Measurements from ENCODE around the gene GUCY1A1. TPM values are rescaled to one million over a fixed set of nuclear protein-coding genes. Genes with fewer than 3 reads are reported as not detected.

Gene GUCY1A1
- total RNA-seq, 1 donor from 2014 or later, result not detected

DNA sequence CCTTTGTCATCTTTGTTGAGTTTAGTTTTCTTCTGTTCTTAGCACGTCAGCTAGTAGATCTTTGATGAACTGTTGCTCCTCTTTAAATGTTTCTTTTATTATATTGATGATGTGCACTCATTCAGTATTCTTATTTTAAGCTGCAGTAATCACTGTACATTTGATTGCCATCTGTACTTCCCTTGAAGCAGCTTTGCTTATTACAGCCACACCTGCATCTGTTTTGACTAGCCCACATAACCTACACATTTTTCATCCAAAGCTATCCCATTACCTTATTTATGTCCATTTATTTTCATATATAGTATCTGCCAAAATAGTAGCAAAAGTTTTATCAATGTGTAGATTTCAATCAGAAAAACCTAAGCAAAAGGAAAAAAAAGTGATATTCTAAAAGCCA lies 68.3 kb downstream of the GUCY1A1 start:
- intact Hi-C loops (cut with micrococcal nuclease), result no loop called here

DNA sequence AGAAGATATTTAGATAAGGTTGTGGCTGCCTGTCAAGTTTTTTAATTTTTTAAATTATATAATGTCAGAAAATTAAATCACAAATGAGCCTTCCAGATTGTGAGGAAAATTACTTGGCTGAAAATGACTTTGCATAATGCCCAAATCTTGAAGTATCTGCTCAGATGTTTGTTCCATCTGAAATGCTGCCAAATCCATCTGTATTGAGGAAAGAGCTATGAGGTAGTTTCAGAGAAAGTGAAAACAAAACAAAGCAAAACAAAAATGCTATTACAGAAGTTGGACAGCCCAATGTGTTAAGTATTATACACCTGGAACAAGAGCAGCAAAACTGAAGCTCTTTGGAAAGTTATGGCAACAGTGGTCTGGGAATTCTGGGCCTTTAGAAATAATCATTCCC lies 68.8 kb downstream of the GUCY1A1 start:
- intact Hi-C loops (cut with micrococcal nuclease), result no loop called here

DNA sequence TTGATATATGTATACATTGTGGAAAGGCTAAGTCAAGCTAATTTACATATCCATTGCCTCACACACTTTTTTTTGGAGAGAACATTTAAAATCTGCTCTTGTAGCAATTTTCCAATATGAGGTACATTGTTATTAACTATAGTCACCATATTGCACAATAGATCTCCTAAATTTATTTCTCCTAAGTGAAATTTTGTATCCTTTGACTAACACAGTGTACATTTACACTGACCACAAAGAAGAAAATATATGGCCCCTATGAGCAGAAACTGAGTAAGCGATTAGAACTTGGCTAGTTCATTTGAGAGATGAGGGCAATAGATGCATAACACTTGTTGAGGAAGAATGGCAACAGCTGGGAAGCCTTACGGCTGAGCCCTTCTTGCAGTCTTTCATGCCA lies 71.9 kb downstream of the GUCY1A1 start:
- intact Hi-C loops (cut with micrococcal nuclease), result no loop called here

DNA sequence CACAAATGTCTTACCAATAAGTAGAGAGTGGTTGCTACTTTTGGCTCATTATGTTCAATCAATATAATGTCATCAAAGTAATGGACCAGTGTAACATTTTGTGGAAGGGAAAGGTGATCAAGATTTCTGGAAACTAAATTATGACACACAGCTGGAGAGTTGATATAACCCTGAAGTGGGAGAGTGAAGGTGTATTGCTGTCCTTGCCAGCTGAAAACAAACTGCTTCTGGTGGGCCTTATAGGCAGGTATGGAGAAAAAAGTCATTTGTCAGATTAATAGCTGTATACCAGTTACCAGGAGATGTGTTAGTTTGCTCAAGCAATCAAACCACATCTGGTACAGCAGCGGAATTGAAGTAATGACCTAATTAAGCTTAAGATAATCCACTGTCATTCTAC lies 74.9 kb downstream of the GUCY1A1 start:
- intact Hi-C loops (cut with micrococcal nuclease), result no loop called here

DNA sequence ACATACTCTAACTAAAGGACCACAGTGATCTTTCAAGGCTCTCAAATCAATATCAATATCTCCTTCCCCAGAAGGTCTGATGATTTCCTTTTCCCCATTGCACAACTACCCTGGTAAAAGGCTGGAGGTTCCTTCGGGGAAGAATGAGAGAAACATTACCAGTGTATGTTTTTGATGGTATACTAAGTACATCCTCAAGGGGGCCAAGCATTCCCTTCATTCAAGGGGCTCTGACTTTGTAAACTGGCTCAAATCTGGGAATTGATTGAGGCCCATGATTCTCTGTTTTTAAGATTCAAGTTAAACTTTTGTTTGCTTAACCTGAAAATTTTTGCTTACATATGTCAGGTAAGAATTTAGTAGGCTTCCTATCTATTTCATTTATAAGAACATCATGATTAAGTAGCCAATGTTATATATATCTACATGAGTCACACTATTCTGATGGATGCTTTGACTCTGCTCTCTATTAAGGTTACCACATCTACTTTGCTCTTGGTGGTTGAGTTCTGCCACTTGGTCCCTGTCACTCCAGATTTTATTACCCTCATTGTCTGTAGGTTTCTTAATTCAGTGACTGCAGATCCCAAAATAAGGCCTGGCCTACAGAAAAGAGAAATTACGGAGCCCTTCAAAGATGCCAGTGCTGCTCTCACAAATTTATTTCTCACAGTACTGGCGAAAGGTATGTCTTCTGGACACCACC lies 75.8 kb downstream of the GUCY1A1 start:
- intact Hi-C loops (cut with micrococcal nuclease), result no loop called here

DNA sequence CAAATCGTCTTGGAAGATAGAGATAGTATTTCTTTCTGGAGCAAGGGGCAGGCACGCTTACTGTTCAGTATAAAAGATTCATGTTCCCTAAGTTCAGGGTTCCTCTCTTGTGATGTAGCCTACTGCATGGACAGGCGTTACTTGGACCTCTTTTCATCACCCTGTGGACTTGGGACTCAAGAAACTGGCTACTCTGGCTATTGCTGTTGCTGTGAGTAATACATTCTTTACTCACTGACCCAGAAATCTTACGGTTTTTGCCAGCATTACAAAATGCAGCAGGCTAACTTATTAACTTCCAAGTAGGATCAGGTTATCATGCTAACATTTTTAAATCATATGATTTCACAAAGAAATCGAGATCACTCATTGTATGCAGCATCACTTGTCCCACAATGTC lies 79.3 kb downstream of the GUCY1A1 start:
- intact Hi-C loops (cut with micrococcal nuclease), result no loop called here

DNA sequence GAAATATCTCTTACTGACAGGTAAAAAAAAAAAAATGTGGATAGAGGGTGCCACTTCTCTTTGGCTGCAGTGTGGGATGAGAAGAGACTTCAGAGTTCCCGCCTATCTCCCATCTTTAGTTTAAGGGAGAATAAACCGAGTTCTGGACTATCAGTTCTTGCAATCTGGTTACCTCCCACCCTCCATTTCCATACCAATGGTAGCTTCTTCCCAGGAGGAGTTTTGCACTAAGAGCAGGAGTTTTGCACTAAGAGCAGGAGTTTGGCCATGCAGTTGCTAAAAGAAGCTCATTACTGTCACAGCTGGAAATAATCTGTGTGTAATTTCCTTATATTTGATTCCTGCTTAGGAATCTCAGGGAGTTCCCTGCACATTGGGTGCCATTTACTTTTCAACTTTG lies 81.4 kb downstream of the GUCY1A1 start:
- intact Hi-C loops (cut with micrococcal nuclease), result no loop called here

DNA sequence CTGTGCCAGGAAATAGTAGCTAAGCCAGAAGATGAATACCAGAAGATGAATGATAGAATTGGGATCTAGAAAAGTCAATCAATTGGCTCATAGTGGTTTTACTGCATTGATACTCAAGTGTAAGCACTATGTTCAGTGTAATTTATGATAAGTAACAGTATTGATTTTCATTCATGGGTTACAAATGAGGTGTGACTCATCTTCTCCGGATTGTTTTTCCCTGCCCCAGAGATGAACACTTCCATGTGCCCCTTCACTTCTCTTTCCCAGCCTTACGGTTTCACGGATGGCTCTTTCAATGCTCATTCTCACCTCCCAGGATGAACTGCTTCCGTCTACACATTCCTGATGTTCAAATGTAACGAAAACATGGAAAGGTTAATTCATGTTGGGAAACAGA lies 82.4 kb downstream of the GUCY1A1 start:
- intact Hi-C loops (cut with micrococcal nuclease), result no loop called here

DNA sequence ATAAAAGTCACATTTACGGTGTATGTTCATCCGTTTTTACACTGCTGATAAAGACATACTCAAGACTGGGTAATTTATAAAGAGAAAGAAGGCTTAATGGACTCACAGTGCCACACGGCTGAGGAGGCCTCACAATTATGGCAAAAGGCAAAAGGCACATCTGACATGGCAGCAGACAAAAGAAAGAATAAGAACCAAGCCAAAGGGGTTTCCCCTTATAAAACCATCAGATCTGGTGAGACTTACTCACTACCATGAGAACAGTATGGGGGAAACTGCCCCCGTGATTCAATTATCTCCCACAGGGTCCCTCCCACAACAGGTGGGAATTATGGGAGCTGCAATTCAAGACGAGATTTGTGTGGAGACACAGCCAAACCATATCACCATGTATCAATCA lies 84.9 kb downstream of the GUCY1A1 start:
- intact Hi-C loops (cut with micrococcal nuclease), result no loop called here

DNA sequence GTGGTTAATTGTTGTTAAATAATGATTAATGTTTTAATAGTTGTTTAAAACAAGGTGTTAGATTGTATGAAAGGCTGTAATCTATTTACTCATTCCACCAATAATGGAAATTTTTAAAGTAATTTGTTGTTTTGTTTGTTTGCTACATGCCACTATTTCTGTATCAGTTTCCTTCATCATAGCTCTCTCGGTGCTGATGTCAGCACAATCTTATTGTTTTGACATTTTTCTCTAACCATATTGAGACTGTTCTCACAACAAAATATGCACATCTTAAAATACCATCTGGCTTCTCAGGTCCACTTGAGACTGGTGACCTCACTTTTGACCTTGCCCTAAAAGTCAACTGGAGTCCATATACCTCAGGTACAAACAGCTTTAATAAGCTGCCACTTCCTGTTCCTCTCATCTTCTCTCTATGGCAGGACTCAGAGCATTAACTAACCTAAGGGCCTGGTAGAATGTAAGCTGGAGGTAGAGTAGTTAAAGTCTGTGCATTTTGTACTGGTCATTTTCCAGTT lies 91.2 kb downstream of the GUCY1A1 start:
- intact Hi-C loops (cut with micrococcal nuclease), result loop anchor here (1.0 to 5.0 kb wide), 4 partner anchors 91 to 381 kb away; partner anchors contain the start of genes CTSO, GUCY1A1 and MAP9

DNA sequence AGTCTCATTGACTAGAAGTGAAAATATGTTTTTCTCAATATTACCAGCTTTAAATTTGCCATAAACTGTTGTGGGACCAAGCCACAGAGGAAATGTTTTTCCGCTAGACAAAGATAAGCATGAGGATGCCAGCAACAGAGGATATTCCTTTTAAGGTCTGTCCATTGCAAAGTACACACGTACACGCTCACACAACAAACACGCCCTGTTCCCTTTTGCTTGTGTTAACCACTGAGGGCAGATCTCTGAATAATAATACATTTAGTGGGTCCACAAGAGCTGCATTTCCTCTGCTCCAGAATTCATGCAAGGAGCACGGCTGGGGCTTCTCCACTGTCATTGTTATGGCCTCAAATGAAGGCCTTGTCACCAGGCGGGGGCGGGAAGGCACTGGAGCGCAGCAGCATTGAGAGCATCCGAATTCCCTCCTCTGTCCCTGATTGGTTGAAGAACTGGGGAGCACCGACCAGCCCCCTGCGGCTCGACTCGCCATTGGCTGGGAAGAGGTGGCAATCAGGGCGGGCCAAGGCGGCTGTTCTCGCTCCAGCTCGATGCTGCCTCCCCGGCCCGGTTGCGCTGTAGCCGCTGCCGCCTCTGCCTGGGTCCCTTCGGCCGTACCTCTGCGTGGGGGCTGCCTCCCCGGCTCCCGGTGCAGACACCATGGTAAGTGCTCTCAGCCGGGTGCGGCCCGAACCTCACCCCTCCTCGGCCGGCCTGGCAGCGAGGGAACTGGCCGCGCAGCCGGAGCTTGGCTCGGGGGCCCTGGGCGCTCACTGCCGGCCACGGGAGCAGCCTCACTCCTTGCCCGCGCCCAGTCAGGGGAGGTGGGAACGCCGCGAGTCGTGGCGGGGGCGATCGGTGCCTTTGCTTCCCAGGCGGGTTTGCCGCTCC lies 92.1 kb downstream of the GUCY1A1 start, which contains the start of gene GUCY1B1:
Gene GUCY1B1 (plus strand): TSS at position 541 of the 891 bp plus-strand sequence. CDS start 120 bp downstream, at position 661.
- intact Hi-C loops (cut with micrococcal nuclease), result loop anchor here (1.0 to 5.0 kb wide), 4 partner anchors 91 to 382 kb away; partner anchors contain the start of genes CTSO, GUCY1A1 and MAP9

DNA sequence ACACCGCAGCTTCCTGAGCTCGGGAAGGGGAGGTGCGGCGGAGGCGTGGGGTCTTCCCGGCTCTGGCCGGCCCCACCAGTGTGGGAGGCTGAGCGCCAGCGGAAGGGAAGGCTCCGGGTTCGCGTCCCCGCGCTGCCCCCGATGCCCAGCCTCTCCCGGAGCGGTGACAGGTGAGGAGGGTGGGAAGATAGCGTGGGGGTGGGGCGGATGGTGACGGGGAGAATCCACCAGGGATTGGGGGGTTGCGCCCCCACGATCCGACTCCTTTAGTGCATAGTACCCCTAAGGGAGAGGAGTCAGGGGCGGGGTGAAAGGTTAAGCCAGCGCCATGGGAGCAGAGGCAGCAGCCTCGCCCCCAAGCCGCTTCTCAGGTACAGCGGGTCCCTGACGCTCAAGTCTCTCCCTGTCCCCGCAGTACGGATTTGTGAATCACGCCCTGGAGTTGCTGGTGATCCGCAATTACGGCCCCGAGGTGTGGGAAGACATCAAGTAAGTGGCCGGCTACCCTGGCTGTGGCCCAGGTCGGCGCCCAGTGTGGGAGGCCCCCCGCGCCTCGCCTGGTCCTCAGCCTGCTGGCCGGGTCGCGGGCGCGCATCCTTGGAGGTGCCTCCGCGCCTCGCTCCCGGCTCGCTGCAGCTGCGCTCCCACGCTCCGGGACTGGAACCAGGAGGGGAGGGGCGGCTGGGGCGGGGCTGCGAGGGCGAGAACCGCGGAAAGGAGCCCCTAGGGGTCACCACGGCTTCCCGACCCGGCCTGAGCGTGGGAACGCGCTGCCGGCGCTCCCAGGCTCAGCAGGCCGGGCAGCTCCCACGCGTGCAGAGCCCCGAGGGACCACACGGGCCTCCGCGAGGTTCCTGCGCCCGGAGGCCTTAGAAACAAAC lies 93.0 kb downstream of the GUCY1A1 start:
- intact Hi-C loops (cut with micrococcal nuclease), result loop anchor here (2.0 to 5.0 kb wide), 3 partner anchors 92 to 383 kb away; partner anchors contain the start of genes GUCY1A1 and MAP9

DNA sequence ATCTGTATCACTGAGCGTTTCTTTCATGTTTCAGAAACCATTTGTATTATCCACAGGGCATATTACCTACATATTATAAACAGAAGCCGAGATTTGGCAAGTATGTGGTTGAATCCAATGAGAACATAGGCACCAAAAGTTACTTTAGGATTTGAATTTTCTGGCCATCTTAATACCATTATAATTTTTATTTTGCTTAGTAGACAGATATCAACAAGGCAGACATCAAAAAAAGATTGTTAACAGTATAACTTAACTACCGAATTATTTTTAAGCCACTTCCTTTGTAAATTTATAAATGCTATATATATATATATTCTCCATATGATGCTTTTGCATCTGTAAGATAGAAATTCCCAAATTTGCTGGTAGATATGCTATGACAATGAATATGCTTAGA lies 94.4 kb downstream of the GUCY1A1 start:
- intact Hi-C loops (cut with micrococcal nuclease), result no loop called here

DNA sequence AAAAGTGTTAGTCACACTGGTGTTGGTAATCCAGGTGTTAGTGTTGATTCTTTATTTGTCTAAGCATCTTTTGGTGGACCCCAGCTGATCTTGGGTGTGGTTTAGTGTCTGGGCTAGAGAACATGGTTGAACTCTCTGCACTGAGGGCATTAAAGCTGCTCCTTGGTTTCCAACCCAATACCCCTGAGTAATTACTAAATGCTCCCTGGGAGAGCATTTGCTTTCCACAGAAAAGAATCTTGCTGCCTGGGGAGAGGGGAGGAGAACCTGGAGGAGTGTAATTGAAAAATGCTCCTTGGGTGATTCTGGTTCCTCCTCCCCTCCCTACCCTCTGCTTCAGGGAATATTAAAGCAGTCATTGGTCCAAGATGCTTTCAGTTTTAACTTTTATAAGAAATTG lies 95.3 kb downstream of the GUCY1A1 start:
- intact Hi-C loops (cut with micrococcal nuclease), result no loop called here

DNA sequence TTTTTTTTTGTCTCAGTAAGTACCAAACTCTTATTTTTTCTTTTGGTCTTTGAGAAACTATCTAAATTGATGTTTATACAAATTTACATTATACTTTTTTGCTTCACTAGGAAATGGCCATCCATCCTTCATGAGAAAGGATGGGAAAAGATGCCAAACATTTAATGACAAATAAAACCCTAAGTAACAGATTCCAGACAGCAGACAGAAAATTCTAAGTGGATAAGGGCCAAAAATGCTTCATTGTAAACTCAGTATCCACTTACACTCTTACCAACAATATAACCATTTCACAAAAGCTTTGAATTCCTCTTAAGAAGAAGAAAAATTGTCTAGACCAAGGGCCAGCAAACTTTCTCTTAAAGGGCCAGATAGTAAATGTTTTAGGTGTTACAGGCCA lies 95.7 kb downstream of the GUCY1A1 start:
- intact Hi-C loops (cut with micrococcal nuclease), result no loop called here

DNA sequence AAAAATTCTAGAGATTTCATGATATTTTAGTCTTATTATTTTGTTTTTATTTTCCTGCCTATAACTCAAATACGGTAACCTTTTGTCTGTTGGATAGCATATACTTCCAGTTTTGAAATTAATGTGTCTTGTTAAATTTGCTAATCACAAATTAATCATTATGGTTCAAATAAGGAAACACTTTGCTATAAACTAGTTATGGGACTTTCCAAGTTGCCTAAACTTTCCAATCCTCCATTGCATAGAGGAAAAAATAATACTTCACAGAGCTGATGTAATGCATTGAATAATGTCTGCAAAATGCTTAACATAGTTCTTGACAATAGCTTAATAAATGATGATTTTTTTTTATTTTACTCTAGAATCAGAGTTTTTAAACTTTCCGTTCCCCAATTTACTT lies 96.9 kb downstream of the GUCY1A1 start:
- intact Hi-C loops (cut with micrococcal nuclease), result no loop called here

DNA sequence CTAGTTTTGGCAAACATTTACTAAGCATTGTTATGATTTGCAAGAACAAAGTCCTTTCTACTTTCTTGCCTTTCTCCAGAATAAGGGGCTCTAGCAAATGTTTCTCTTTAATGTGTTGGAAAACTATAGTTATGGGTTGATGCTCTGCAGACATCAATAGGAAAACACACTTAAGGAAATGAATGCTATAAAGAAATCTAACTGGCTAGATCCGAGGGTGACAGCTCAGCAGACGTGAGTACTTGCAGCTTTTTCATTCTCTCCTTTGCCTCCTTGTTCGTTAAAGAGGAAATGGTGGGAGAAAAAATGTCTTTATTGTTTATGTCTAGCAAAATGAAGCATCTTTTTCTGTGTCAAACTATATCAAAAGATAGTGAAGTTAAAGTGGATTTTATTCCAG lies 98.5 kb downstream of the GUCY1A1 start:
- intact Hi-C loops (cut with micrococcal nuclease), result no loop called here

DNA sequence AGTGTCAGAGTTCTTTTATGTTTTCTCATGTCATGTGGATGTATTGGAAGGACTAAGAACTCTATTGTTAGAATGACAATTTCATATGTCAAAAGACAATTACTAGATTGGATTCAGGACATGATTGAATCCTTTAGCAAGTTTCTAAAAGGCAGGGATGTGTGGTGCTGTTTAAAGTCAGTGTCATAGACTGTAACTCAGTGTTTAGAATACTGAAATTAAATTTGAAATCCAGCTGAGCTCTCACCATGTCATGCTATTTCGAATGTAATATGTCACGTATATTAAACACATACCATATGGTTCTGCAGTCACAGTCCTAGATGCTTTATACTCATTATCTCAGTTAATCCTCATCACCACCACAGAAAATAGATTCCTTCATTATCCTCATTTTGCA lies 100.0 kb downstream of the GUCY1A1 start:
- intact Hi-C loops (cut with micrococcal nuclease), result no loop called here

DNA sequence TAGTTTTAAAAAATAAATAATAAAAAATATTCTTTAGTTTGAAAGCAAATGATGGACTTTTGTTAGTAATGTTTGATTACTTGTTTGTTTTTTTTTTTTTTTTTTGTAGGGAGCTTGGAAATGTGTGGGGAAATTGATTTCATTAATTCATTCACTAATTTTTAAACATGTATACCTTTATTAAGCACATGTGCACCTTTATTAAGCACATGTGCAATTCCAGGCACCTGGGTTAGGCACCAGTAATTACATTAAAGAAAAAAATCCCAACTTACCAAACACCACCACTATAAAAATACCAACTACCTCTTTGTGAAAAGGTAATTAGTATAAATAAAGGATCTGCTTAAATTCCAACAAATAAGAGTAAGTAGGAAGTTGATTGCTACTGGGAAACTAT lies 101.7 kb downstream of the GUCY1A1 start:
- intact Hi-C loops (cut with micrococcal nuclease), result no loop called here

DNA sequence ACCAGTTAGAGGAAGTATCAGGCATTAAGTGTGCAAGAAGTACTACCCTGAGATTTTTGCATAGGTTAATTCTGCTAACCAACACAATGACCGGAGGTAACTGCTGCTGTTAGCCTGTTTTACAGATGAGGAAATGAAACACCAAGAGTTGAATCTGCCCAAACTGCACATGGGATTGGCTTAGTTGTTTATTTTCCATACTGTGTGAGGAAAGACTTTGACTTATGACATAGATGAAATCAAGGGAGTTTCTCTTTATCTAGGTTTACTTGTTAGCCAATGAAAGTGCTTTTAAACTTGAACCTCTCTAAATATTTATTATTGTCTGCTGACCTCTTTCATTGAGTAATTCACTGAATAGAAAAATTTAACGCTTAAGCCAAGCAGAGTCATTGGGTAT lies 102.4 kb downstream of the GUCY1A1 start:
- intact Hi-C loops (cut with micrococcal nuclease), result no loop called here

Data from T-helper 1 cell treated with Interleukin-12 subunit alpha and Interleukin-12 subunit beta and Interleukin-4 antibody, amounts not matched to agents 30 ng/mL and 1 ng/mL, for 36 hours (primary cell).